ENCODE measurements around the gene PAK1. TPM values are rescaled to one million over a fixed set of nuclear protein-coding genes. Genes with fewer than 3 reads are reported as not detected.

The PAK1 gene
- polyA plus RNA-seq, 1 donor (not counting 4 experiments of a cell fraction or from before 2014, with no cell fraction given): 78.2 TPM

- Histone ChIP-seq H4K20me1 (ENCODE audit: control insufficient read depth, extremely low read depth, insufficient read depth, low read length) (no peaks in the 10 kb centered on the region), H3K36me3 (ENCODE audit: control insufficient read depth in 2 of 2, extremely low read depth in 1 of 2, insufficient read depth in 2 of 2, low read length in 2 of 2) (no peaks in the 10 kb centered on the region), H3K9me1 (ENCODE audit: control insufficient read depth, extremely low read depth, insufficient read depth, low read length) (no peaks in the 10 kb centered on the region), H3K4me3 (ENCODE audit: control insufficient read depth in 2 of 3, extremely low read depth in 1 of 3, insufficient read depth in 2 of 3, low read depth in 1 of 3, low read length in 3 of 3) (no peak overlapping the region), H3K4me1 (ENCODE audit: control insufficient read depth, extremely low read depth, insufficient read depth, low read length) (peaks cover 16% of the 10 kb centered on the region), H3K9ac (ENCODE audit: control insufficient read depth, extremely low read depth, insufficient read depth, low read length) (no peak overlapping the region), H2AFZ (ENCODE audit: control insufficient read depth, low read length) (no peak overlapping the region), H3K4me2 (ENCODE audit: control insufficient read depth, extremely low read depth, insufficient read depth, low read depth, low read length) (no peak overlapping the region), H3K27me3 (ENCODE audit: control insufficient read depth, extremely low read depth, insufficient read depth, low read length) (no peaks in the 10 kb centered on the region), H3K9me3 (ENCODE audit: control insufficient read depth, low read depth, low read length) (no peaks in the 10 kb centered on the region), H3K27ac (ENCODE audit: control insufficient read depth, insufficient read depth, low read length) (no peak overlapping the region), H3K79me2 (ENCODE audit: control insufficient read depth, insufficient read depth, low read length) (peaks cover 45% of the 10 kb centered on the region)
- dilution Hi-C loops (cut with MboI; ENCODE audit: extremely low pct_ligation_motif_present, low sequenced_read_pairs): no loop called here
- FAIRE-seq (no peak), DNase-seq (ENCODE audit: low read depth, low spot score) (no peak)
- no peak for TF ChIP-seq EZH2 (IDR thresholded peaks at IDR 0.05; ENCODE audit: low read length)
- no peak for TF ChIP-seq CTCF (optimal IDR thresholded peaks at IDR 0.05 in 1 of 3, IDR thresholded peaks at IDR 0.05 in 1 of 3, conservative IDR thresholded peaks at IDR 0.05 in 1 of 3; ENCODE audit: extremely low read depth in 1 of 3, insufficient read depth in 2 of 3, low read length in 3 of 3)
These were observed 77.6 kb downstream of the PAK1 start for GRCh38 chr11:77396305-77396704.

DNA sequence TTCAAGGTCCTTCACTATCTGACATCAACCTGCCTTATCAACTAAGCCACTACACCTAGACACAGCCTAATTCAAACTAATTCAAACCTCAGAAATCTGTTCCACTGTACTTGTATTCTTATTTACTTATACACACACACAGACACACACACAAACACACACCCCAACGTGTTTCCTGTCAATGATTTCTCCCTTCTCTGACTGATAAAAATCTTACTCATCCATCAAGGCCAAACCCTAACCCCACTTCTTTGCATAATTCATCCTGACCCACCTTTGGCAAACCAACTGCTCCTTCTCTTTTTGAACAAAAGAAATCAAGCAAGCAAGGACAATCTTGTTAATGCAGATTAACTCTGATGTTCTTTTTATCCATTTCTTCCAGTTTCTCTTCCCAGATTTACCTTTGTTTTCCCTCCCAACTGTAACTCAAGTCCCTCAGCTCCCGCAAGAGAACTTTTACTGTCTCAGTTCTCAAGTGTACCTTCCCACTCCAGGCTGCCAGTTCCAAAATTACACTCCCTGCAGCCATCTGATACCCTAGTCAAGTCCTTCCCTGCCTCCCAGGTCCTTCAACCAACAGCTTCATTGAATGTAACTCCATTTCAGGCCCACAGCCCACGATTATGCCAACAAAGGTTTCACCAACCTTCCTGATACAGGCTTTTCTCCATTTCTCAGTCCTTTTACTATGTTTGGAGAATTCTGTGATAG lies 78.3 kb downstream of the PAK1 start:
- Histone ChIP-seq H3K36me3 (ENCODE audit: control insufficient read depth in 2 of 2, extremely low read depth in 1 of 2, insufficient read depth in 2 of 2, low read length in 2 of 2) (no peaks in the 10 kb centered on the region), H3K27me3 (ENCODE audit: control insufficient read depth, extremely low read depth, insufficient read depth, low read length) (no peaks in the 10 kb centered on the region), H2AFZ (ENCODE audit: control insufficient read depth, low read length) (no peak overlapping the region), H4K20me1 (ENCODE audit: control insufficient read depth, extremely low read depth, insufficient read depth, low read length) (no peaks in the 10 kb centered on the region), H3K4me2 (ENCODE audit: control insufficient read depth, extremely low read depth, insufficient read depth, low read depth, low read length) (no peak overlapping the region), H3K9me3 (ENCODE audit: control insufficient read depth, low read depth, low read length) (no peaks in the 10 kb centered on the region), H3K79me2 (ENCODE audit: control insufficient read depth, insufficient read depth, low read length) (peaks cover 40% of the 10 kb centered on the region), H3K9ac (ENCODE audit: control insufficient read depth, extremely low read depth, insufficient read depth, low read length) (no peak overlapping the region), H3K27ac (ENCODE audit: control insufficient read depth, insufficient read depth, low read length) (no peak overlapping the region), H3K9me1 (ENCODE audit: control insufficient read depth, extremely low read depth, insufficient read depth, low read length) (no peaks in the 10 kb centered on the region), H3K4me3 (ENCODE audit: control insufficient read depth in 2 of 3, extremely low read depth in 1 of 3, insufficient read depth in 2 of 3, low read depth in 1 of 3, low read length in 3 of 3) (no peak overlapping the region), H3K4me1 (ENCODE audit: control insufficient read depth, extremely low read depth, insufficient read depth, low read length) (peaks cover 9% of the 10 kb centered on the region)
- dilution Hi-C loops (cut with MboI; ENCODE audit: extremely low pct_ligation_motif_present, low sequenced_read_pairs): no loop called here
- FAIRE-seq (no peak), DNase-seq (ENCODE audit: low read depth, low spot score) (no peak)
- TF ChIP-seq EZH2 (IDR thresholded peaks at IDR 0.05; ENCODE audit: low read length) (no peak), CTCF (optimal IDR thresholded peaks at IDR 0.05 in 1 of 3, IDR thresholded peaks at IDR 0.05 in 1 of 3, conservative IDR thresholded peaks at IDR 0.05 in 1 of 3; ENCODE audit: extremely low read depth in 1 of 3, insufficient read depth in 2 of 3, low read length in 3 of 3) (no peak)
